RWPE2 (cell line): ENCODE data around the gene SLC16A5.

ENCODE experiments used
- ATAC-seq: fragments of 200-7000 bp; cut with Tn5 transposase; 3 replicates; pipeline ENCODE4 v1.9.1; 2021; ENCODE audit warnings: low read depth
- DNase-seq: peaks from one replicate; pipeline ENCODE4 v3.0.0-alpha.2; 2020; ENCODE audit warnings: low spot score
- H3K27ac ChIP-seq: fragments of 450-650 bp; 2 replicates; pipeline ENCODE4 v1.5.1; 2017; ENCODE audit warnings: mild to moderate bottlenecking; ENCODE audit not compliant: poor library complexity, severe bottlenecking
- H3K27me3 ChIP-seq: fragments of 250-450 bp; sonication (Bioruptor Pico); 2 replicates; pipeline ENCODE4 v1.5.1; 2021; ENCODE audit warnings: mild to moderate bottlenecking, moderate library complexity; ENCODE audit not compliant: insufficient read depth, poor library complexity, severe bottlenecking
- H3K36me3 ChIP-seq: fragments of 250-450 bp; sonication (Bioruptor Pico); 2 replicates; pipeline ENCODE4 v1.5.1; 2020; ENCODE audit warnings: low read depth, mild to moderate bottlenecking, moderate library complexity
- H3K4me1 ChIP-seq: fragments of 250-450 bp; sonication (Bioruptor Pico); 2 replicates; pipeline ENCODE4 v1.5.1; 2021; ENCODE audit warnings: mild to moderate bottlenecking, moderate library complexity; ENCODE audit not compliant: insufficient read depth, poor library complexity, severe bottlenecking
- H3K4me3 ChIP-seq: fragments of 250-450 bp; sonication (Bioruptor Pico); 2 replicates; pipeline ENCODE4 v1.5.1; 2021; ENCODE audit warnings: mild to moderate bottlenecking, moderate library complexity; ENCODE audit not compliant: severe bottlenecking
- H3K9me3 ChIP-seq: fragments of 250-450 bp; sonication (Bioruptor Pico); 2 replicates; pipeline ENCODE4 v1.5.1; 2021; ENCODE audit warnings: mild to moderate bottlenecking, moderate library complexity; ENCODE audit not compliant: severe bottlenecking
- TF ChIP-seq, protein P1 (sequence below): fragments of 450-650 bp; IDR thresholded peaks from one replicate; pipeline ENCODE4 v1.5.1; 2017; ENCODE audit warnings: mild to moderate bottlenecking, moderate library complexity; ENCODE audit not compliant: poor library complexity, severe bottlenecking

SLC16A5 gene

DNA sequence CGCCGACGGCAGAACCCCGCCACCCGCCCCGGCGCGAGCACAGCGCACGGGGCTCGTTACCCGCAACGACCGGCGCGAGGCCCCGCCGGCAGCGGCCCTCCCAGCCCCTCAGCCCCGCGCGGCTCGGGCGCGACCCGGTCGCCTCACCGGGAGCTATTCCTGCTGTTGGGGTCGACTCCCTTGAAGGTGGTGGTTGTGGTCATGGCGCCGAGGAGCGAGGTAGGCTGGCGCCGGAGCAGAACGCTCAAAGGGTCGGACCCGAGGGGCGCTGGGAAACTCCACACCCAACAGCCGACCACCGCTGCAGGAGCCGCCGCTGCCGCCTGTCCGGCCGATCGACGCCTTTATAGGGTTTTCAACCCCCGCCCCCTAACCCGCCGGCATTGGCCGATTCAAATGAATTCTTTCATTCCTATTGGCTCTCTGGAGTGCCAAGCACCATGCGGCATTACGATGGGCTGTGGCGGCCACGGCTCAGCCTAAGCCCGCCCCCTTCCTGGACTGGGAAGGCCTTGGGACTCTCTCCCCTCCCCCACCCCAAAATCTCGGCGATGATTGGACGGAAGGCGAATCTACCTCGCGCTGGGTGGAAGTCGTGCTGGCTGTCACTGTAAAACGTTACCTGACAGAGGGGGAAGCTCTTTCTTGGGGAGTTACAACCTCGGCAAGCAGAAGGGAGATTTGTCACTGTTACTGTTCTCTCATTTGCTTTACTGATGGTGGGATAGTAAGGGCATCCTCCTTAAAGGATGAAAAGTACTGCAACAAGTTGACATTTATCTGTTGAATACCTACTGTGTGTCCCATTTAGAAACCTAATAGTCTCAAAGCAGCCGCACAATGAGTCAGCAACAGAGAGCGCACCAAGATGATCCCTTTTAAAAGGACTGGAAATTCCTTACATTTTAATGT lies 66.7 kb downstream of the SLC16A5 start, which contains the start of gene JPT1:
JPT1 (minus strand) TSS at position 318 of the 912 bp plus-strand sequence; CDS start at position 203, 115 bp downstream.
- Histone ChIP-seq H3K4me3 (peak within 1 kb of the TSS; percentile 92), H3K36me3 (peaks cover 23% of the 10 kb centered on the region), H3K27ac (peak within 1 kb of the TSS; percentile 88), H3K9me3 (no peaks in the 10 kb centered on the region), H3K27me3 (no peaks in the 10 kb centered on the region), H3K4me1 (peaks cover 35% of the 10 kb centered on the region)
- peak; percentile 99 for DNase-seq
- TF ChIP-seq, protein P1, sequence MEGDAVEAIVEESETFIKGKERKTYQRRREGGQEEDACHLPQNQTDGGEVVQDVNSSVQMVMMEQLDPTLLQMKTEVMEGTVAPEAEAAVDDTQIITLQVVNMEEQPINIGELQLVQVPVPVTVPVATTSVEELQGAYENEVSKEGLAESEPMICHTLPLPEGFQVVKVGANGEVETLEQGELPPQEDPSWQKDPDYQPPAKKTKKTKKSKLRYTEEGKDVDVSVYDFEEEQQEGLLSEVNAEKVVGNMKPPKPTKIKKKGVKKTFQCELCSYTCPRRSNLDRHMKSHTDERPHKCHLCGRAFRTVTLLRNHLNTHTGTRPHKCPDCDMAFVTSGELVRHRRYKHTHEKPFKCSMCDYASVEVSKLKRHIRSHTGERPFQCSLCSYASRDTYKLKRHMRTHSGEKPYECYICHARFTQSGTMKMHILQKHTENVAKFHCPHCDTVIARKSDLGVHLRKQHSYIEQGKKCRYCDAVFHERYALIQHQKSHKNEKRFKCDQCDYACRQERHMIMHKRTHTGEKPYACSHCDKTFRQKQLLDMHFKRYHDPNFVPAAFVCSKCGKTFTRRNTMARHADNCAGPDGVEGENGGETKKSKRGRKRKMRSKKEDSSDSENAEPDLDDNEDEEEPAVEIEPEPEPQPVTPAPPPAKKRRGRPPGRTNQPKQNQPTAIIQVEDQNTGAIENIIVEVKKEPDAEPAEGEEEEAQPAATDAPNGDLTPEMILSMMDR = no peak
- peak; percentile 90 for ATAC-seq

GRCh38 chr17:75155191-75155601 lies 67.4 kb downstream of the SLC16A5 start:
- Histone ChIP-seq H3K36me3 (peaks cover 18% of the 10 kb centered on the region), H3K27me3 (no peaks in the 10 kb centered on the region), H3K4me3 (no peak overlapping the region), H3K27ac (peak overlapping the region; percentile 88), H3K4me1 (peaks cover 41% of the 10 kb centered on the region), H3K9me3 (no peaks in the 10 kb centered on the region)
- TF ChIP-seq, protein P1 = no peak
- no peak for ATAC-seq
- DNase-seq = peak; percentile 29
